ENCODE measurements around the gene RUNX1.

The RUNX1 gene

GRCh38 chr21:35058058-35058457, 9.0 kb upstream of the RUNX1 start:
- no peak for DNase-seq

- no peak for DNase-seq
Observed at GRCh38 chr21:35057428-35057827, 8.3 kb upstream of the RUNX1 start.

GRCh38 chr21:35053356-35054096, 4.4 kb upstream of the RUNX1 start:
- no peak for DNase-seq

- DNase-seq, result no peak
Observed at GRCh38 chr21:35052801-35053200, 3.7 kb upstream of the RUNX1 start.

- no peak for DNase-seq
Observed at GRCh38 chr21:35051287-35051818, 2.3 kb upstream of the RUNX1 start.

GRCh38 chr21:35050348-35051286, 1.5 kb upstream of the RUNX1 start:
- DNase-seq, result no peak

GRCh38 chr21:35048183-35048601, 910 bp downstream of the RUNX1 start:
- DNase-seq, result no peak

GRCh38 chr21:35046880-35047229, 2.2 kb downstream of the RUNX1 start:
- no peak for DNase-seq

GRCh38 chr21:35046263-35046624, 2.9 kb downstream of the RUNX1 start:
- DNase-seq, result no peak

GRCh38 chr21:35045542-35046262, 3.4 kb downstream of the RUNX1 start:
- no peak for DNase-seq

GRCh38 chr21:35044770-35045541, 4.1 kb downstream of the RUNX1 start:
- no peak for DNase-seq

GRCh38 chr21:35044128-35044527, 5.0 kb downstream of the RUNX1 start:
- DNase-seq, result no peak

GRCh38 chr21:35043549-35043948, 5.6 kb downstream of the RUNX1 start:
- no peak for DNase-seq

GRCh38 chr21:35042836-35043235, 6.3 kb downstream of the RUNX1 start:
- DNase-seq, result no peak

- DNase-seq, result no peak
Observed at GRCh38 chr21:35041881-35042280, 7.2 kb downstream of the RUNX1 start.

- DNase-seq, result no peak
Observed at GRCh38 chr21:35041122-35041521, 8.0 kb downstream of the RUNX1 start.

GRCh38 chr21:35039595-35040289, 9.4 kb downstream of the RUNX1 start:
- DNase-seq, result no peak

GRCh38 chr21:35038772-35039319, 10.3 kb downstream of the RUNX1 start:
- no peak for DNase-seq

GRCh38 chr21:35037384-35037765, 11.7 kb downstream of the RUNX1 start:
- DNase-seq, result no peak

GRCh38 chr21:35036465-35037383, 12.4 kb downstream of the RUNX1 start:
- DNase-seq, result no peak
